Suprapubic skin (tissue), 3 donors: ENCODE measurements around the gene SLC13A2.

Experiments
- CTCF ChIP-seq, 2 donors: fragments of 200-600 bp in 1 of 2; fragments of 450-650 bp in 1 of 2; sonication (generic) in 1 of 2; IDR thresholded peaks; one replicate each; pipeline ENCODE4 v1.5.1; 2016 to 2019; ENCODE audit warnings: antibody characterized with exemption in 2 of 2, mild to moderate bottlenecking in 1 of 2, moderate library complexity in 1 of 2
- POLR2A ChIP-seq, 2 donors: fragments of 450-650 bp; IDR thresholded peaks; one replicate each; pipeline ENCODE4 v1.6.1; 2017; ENCODE audit warnings: antibody characterized with exemption in 2 of 2, mild to moderate bottlenecking in 2 of 2, moderate library complexity in 2 of 2

- TF ChIP-seq CTCF (IDR thresholded peaks at IDR 0.05) (no peak), POLR2A (IDR thresholded peaks at IDR 0.05) (no peak)
Measured at GRCh38 chr17:28536532-28537218, 63.2 kb downstream of the SLC13A2 start.
